ENCODE results near the gene USP48.

The USP48 gene

GRCh38 chr1:21630571-21631343 is 152.2 kb downstream of the USP48 start:
- DNase-seq: no peak

- DNase-seq: no peak
These were observed 153.0 kb downstream of the USP48 start for GRCh38 chr1:21629971-21630370.

GRCh38 chr1:21628798-21629393 is 154.1 kb downstream of the USP48 start:
- no peak for DNase-seq

Data from NCI-H2171 treated with DMSO at 0.1 percent for 48 hours (cell line).